ENCODE measurements around the gene ZNF382. TPM values are rescaled to one million over a fixed set of nuclear protein-coding genes. Genes with fewer than 3 reads are reported as not detected.
"Not testable (repeated sequence)": the region's sequence is repeated elsewhere in the genome, so short reads cannot be mapped to it uniquely, and the experiment has no call there.

Gene ZNF382
- total and polyA plus RNA-seq, 8 donors = 3.4 to 14.1 (median 11.0) TPM

- ATAC-seq (peak; percentile 64), DNase-seq (peak in 3 of 4 donors; percentile 32 to 51 (median 44))
- no peaks in the 10 kb centered on the region for H3K27me3 ChIP-seq
- H3K4me1 ChIP-seq = peaks cover 4 to 18% of the 10 kb centered on the region in 2 donors
- peak overlapping the region; percentile 78 to 84 for H3K27ac ChIP-seq
- H3K9me3 ChIP-seq = peaks cover 0 to 45% of the 10 kb centered on the region in 2 donors
- peak overlapping the region; percentile 87 for H3K4me3 ChIP-seq
- H3K36me3 ChIP-seq = peaks cover 0 to 54% of the 10 kb centered on the region in 2 donors
- TF ChIP-seq CTCF (IDR thresholded peaks at IDR 0.05) = no peak
- intact Hi-C loops (cut with DNase I) = no loop called here
Measured at GRCh38 chr19:36573895-36574720, 31.0 kb upstream of the ZNF382 start.

GRCh38 chr19:36574741-36575140 lies 30.4 kb upstream of the ZNF382 start:
- intact Hi-C loops (cut with DNase I) = no loop called here
- no peak for ATAC-seq
- no peak for TF ChIP-seq CTCF (IDR thresholded peaks at IDR 0.05)
- Histone ChIP-seq H3K27me3 (no peaks in the 10 kb centered on the region), H3K4me1 (peaks cover 4 to 18% of the 10 kb centered on the region in 2 donors), H3K36me3 (peaks cover 0 to 54% of the 10 kb centered on the region in 2 donors), H3K27ac (no peak overlapping the region), H3K4me3 (peak overlapping the region in 1 of 2 donors; percentile 87), H3K9me3 (peaks cover 0 to 45% of the 10 kb centered on the region in 2 donors)
- peak in 2 of 4 donors; percentile 22 to 35 for DNase-seq

GRCh38 chr19:36577271-36577996 lies 27.7 kb upstream of the ZNF382 start:
- Histone ChIP-seq H3K9me3 (peaks cover 0 to 60% of the 10 kb centered on the region in 2 donors), H3K27me3 (no peaks in the 10 kb centered on the region), H3K4me1 (peaks cover 4 to 13% of the 10 kb centered on the region in 2 donors), H3K27ac (no peak overlapping the region), H3K36me3 (peaks cover 0 to 70% of the 10 kb centered on the region in 2 donors), H3K4me3 (no peak overlapping the region)
- ATAC-seq (no peak), DNase-seq (no peak)
- TF ChIP-seq CTCF (IDR thresholded peaks at IDR 0.05) = no peak
- intact Hi-C loops (cut with DNase I) = no loop called here

GRCh38 chr19:36579255-36579654 lies 25.9 kb upstream of the ZNF382 start:
- TF ChIP-seq CTCF (IDR thresholded peaks at IDR 0.05) = no peak
- Histone ChIP-seq H3K36me3 (peaks cover 0 to 77% of the 10 kb centered on the region in 2 donors), H3K9me3 (peaks cover 3 to 78% of the 10 kb centered on the region in 2 donors), H3K27ac (no peak overlapping the region), H3K4me1 (peaks cover 2 to 6% of the 10 kb centered on the region in 2 donors), H3K27me3 (no peaks in the 10 kb centered on the region), H3K4me3 (no peak overlapping the region)
- no peak for ATAC-seq
- intact Hi-C loops (cut with DNase I) = no loop called here
- DNase-seq = no peak

GRCh38 chr19:36602681-36603080 lies 2.4 kb upstream of the ZNF382 start:
- H3K4me3 ChIP-seq; DNase-seq; intact Hi-C loops (cut with DNase I); H3K4me1 ChIP-seq; ATAC-seq; H3K27ac ChIP-seq; H3K36me3 ChIP-seq: not testable (repeated sequence)
- Histone ChIP-seq H3K9me3 (peaks cover 0 to 62% of the 10 kb centered on the region in 2 donors), H3K27me3 (peaks cover 0 to 11% of the 10 kb centered on the region in 2 donors)

All from left lung (tissue), 10 donors.